Pancreas (tissue), 10 donors: ENCODE results near the gene ST6GALNAC4. TPM values are rescaled to one million over a fixed set of nuclear protein-coding genes. Genes with fewer than 3 reads are reported as not detected.

Experiments
- ATAC-seq, 4 donors: fragments of 200-7000 bp; cut with Tn5 transposase; one replicate each; pipeline versions ENCODE4 v1.8.0 to v1.9.1; 2020; ENCODE audit warnings: mild to moderate bottlenecking in 4 of 4, moderate library complexity in 4 of 4
- DNase-seq, 6 donors: peaks; one replicate each; pipeline ENCODE4 v3.0.0-alpha.2; 2020
- FAIRE-seq: peaks from 2 replicates; lab custom pipeline; 2012; peaks lifted over from hg19 to GRCh38; lab: Jason Lieb, UNC
- H3K27ac ChIP-seq, 4 donors: fragments of 200-600 bp; sonication (generic); 1 replicate in 3 of 4; 2 replicates in 1 of 4; pipeline versions ENCODE4 v1.5.0 to v1.8.0; 2020
- H3K27me3 ChIP-seq, 4 donors: fragments of 200-600 bp; one replicate each; pipeline ENCODE4 v1.8.0; 2021
- H3K36me3 ChIP-seq, 3 donors: fragments of 200-600 bp; sonication (generic) in 1 of 3; one replicate each; pipeline versions ENCODE4 v1.5.0 to v1.8.0; 2020 to 2021
- H3K4me1 ChIP-seq, 3 donors: fragments of 200-600 bp; one replicate each; pipeline ENCODE4 v1.8.0; 2021
- H3K4me3 ChIP-seq, 4 donors: fragments of 200-600 bp; sonication (generic) in 2 of 4; one replicate each; pipeline versions ENCODE4 v1.5.0 to v1.8.0; 2020 to 2021
- H3K9me3 ChIP-seq, 4 donors: fragments of 200-600 bp; one replicate each; pipeline ENCODE4 v1.8.0; 2021
- CTCF ChIP-seq, 4 donors: fragments of 200-600 bp; sonication (generic) in 3 of 4; IDR thresholded peaks; one replicate each; pipeline versions ENCODE4 v1.5.0 to v1.8.0; 2021; ENCODE audit warnings: antibody characterized with exemption in 4 of 4
- WGBS, 2 donors: extraction: QIAGEN DNeasy Blood & Tissue Kit; methylation state at CpG; one replicate each; pipeline ENCODE4 v1.1.7; 2013; 5-methylcytosine and 5-hydroxymethylcytosine counted together
- intact Hi-C, 3 donors: fragments of 100-400 bp; cut with DNase I; formaldehyde crosslinking; loops; one replicate each; pipeline versions ENCODE4 v1.11.1 to v1.14.2; 2022
- polyA plus RNA-seq, 2 donors: library from polyadenylated mRNA; stranded (reverse); fragments of 200-250 nt; gene quantifications; one replicate each; pipeline ENCODE4 v1.2.3, GENCODE V29; 2013
- total RNA-seq, 6 donors: library from RNA; stranded (reverse); fragmentation: NEBNext Ultra II Directional in 4 of 6; extraction: Animal tissue kit (Norgen Biotek cat#: 25700) in 4 of 6; gene quantifications; one replicate each; pipeline versions ENCODE4 v1.2.1 to v1.2.4, GENCODE V29; 2021 to 2023
- donor health status: healthy with polysubstance abuse.
- donor health status: DM: no; HTN: no; CAD: no; lungs with moderate emphysema.
- donor health status: DM: no; HTN: no; CAD: no.
- donor health status: control.
- donor health status: control.
- donor health status: Bipolar disorder and iron deficiency.
- donor health status: DM: yes; HTN: yes; CAD: no.
- donor health status: DM: no; HTN: no; CAD: no.
- donor health status: DM: no; HTN: no; CAD: no.
- donor health status: DM: yes; HTN: yes; CAD: no.

The ST6GALNAC4 gene
- total and polyA plus RNA-seq, 8 donors, result 22.2 to 66.6 (median 33.9) TPM

- DNase-seq, result peak in 2 of 6 donors; percentile 30 to 38
- intact Hi-C loops, result no loop called here
- Histone ChIP-seq H3K27ac (peak overlapping the region in 2 of 4 donors; percentile 8 to 95), H3K4me3 (no peak overlapping the region), H3K36me3 (no peaks in the 10 kb centered on the region), H3K27me3 (no peaks in the 10 kb centered on the region), H3K4me1 (peaks cover 30 to 52% (median 44%) of the 10 kb centered on the region in 3 donors), H3K9me3 (no peaks in the 10 kb centered on the region)
- no peak for TF ChIP-seq CTCF (IDR thresholded peaks at IDR 0.05)
- 60 to 62% methylated on average over 3 of the region's 3 CpGs for WGBS, 2 donors
- FAIRE-seq, result no peak
- no peak for ATAC-seq
Observed at GRCh38 chr9:127962278-127962677, 45.4 kb upstream of the ST6GALNAC4 start.

GRCh38 chr9:127961613-127962155 lies 44.8 kb upstream of the ST6GALNAC4 start:
- TF ChIP-seq CTCF (IDR thresholded peaks at IDR 0.05), result no peak
- Histone ChIP-seq H3K4me3 (no peak overlapping the region), H3K36me3 (no peaks in the 10 kb centered on the region), H3K27ac (peak overlapping the region in 1 of 4 donors; percentile 95), H3K4me1 (peaks cover 24 to 46% (median 38%) of the 10 kb centered on the region in 3 donors), H3K27me3 (no peaks in the 10 kb centered on the region), H3K9me3 (no peaks in the 10 kb centered on the region)
- DNase-seq, result peak in 2 of 6 donors; percentile 28 to 55
- no peak for FAIRE-seq
- intact Hi-C loops, result no loop called here
- no peak for ATAC-seq
- 93 to 95% methylated on average over 13 of the region's 13 CpGs for WGBS, 2 donors

GRCh38 chr9:127961155-127961490 lies 44.3 kb upstream of the ST6GALNAC4 start:
- Histone ChIP-seq H3K27me3 (no peaks in the 10 kb centered on the region), H3K4me3 (no peak overlapping the region), H3K4me1 (peaks cover 21 to 41% (median 33%) of the 10 kb centered on the region in 3 donors), H3K9me3 (no peaks in the 10 kb centered on the region), H3K27ac (peak overlapping the region in 2 of 4 donors; percentile 44 to 59), H3K36me3 (no peaks in the 10 kb centered on the region)
- FAIRE-seq (no peak), ATAC-seq (no peak), DNase-seq (peak in 2 of 6 donors; percentile 32 to 54)
- intact Hi-C loops, result no loop called here
- no peak for TF ChIP-seq CTCF (IDR thresholded peaks at IDR 0.05)
- WGBS, 2 donors, result 86 to 95% methylated on average over 2 of the region's 2 CpGs

GRCh38 chr9:127960410-127961154 lies 43.7 kb upstream of the ST6GALNAC4 start:
- Histone ChIP-seq H3K36me3 (no peaks in the 10 kb centered on the region), H3K27ac (peak overlapping the region; percentile 16 to 66 (median 52)), H3K4me1 (peaks cover 21 to 41% (median 27%) of the 10 kb centered on the region in 3 donors), H3K4me3 (no peak overlapping the region), H3K27me3 (no peaks in the 10 kb centered on the region), H3K9me3 (no peaks in the 10 kb centered on the region)
- intact Hi-C loops, result no loop called here
- DNase-seq (peak in 2 of 6 donors; percentile 26 to 36), FAIRE-seq (no peak), ATAC-seq (no peak)
- no peak for TF ChIP-seq CTCF (IDR thresholded peaks at IDR 0.05)
- 41 to 42% methylated on average over 10 to 11 of the region's 11 CpGs for WGBS, 2 donors
